Activated CD8-positive, alpha-beta memory T cell treated with anti-CD3 and anti-CD28 coated beads, Interleukin-2, amount 50 U/mL, for 24 hours (primary cell): ENCODE results near the gene SPDYE3.
"Not testable (repeated sequence)": the region's sequence is repeated elsewhere in the genome, so short reads cannot be mapped to it uniquely, and the experiment has no call there.

Experiments
- DNase-seq: peaks from one replicate; pipeline ENCODE4 v3.0.0-alpha.2; 2020; ENCODE audit errors: extremely low read depth

The SPDYE3 gene

GRCh38 chr7:100287191-100287969, 20.1 kb upstream of the SPDYE3 start:
- not testable (repeated sequence) for DNase-seq

- not testable (repeated sequence) for DNase-seq
These were observed 19.2 kb upstream of the SPDYE3 start for GRCh38 chr7:100288258-100288657.

- not testable (repeated sequence) for DNase-seq
These were observed 15.3 kb upstream of the SPDYE3 start for GRCh38 chr7:100292162-100292561.

GRCh38 chr7:100295269-100295668, 12.2 kb upstream of the SPDYE3 start:
- DNase-seq, result not testable (repeated sequence)

- not testable (repeated sequence) for DNase-seq
These were observed 9.5 kb upstream of the SPDYE3 start for GRCh38 chr7:100297852-100298631.

GRCh38 chr7:100298632-100298895, 8.9 kb upstream of the SPDYE3 start:
- DNase-seq, result not testable (repeated sequence)

GRCh38 chr7:100304526-100304925, 3.0 kb upstream of the SPDYE3 start:
- not testable (repeated sequence) for DNase-seq

- not testable (repeated sequence) for DNase-seq
These were observed 10.8 kb downstream of the SPDYE3 start for GRCh38 chr7:100318329-100318728.

- DNase-seq, result not testable (repeated sequence)
These were observed 14.1 kb downstream of the SPDYE3 start for GRCh38 chr7:100321648-100322047.

GRCh38 chr7:100324194-100324593, 16.7 kb downstream of the SPDYE3 start:
- not testable (repeated sequence) for DNase-seq

GRCh38 chr7:100325671-100326070, 18.2 kb downstream of the SPDYE3 start:
- DNase-seq, result not testable (repeated sequence)

GRCh38 chr7:100326914-100327313, 19.4 kb downstream of the SPDYE3 start:
- not testable (repeated sequence) for DNase-seq

GRCh38 chr7:100335566-100336466, 28.3 kb downstream of the SPDYE3 start:
- peak; percentile 70 for DNase-seq

- not testable (repeated sequence) for DNase-seq
These were observed 30.7 kb downstream of the SPDYE3 start for GRCh38 chr7:100338083-100338696.

GRCh38 chr7:100341286-100341685, 33.8 kb downstream of the SPDYE3 start:
- DNase-seq, result not testable (repeated sequence)

- DNase-seq, result no peak
These were observed 35.3 kb downstream of the SPDYE3 start for GRCh38 chr7:100342765-100343164.

GRCh38 chr7:100344124-100344559, 36.6 kb downstream of the SPDYE3 start:
- not testable (repeated sequence) for DNase-seq

GRCh38 chr7:100344560-100345287, 37.2 kb downstream of the SPDYE3 start:
- DNase-seq, result peak; percentile 57

- not testable (repeated sequence) for DNase-seq
These were observed 37.8 kb downstream of the SPDYE3 start for GRCh38 chr7:100345288-100345672.

- no peak for DNase-seq
These were observed 39.4 kb downstream of the SPDYE3 start for GRCh38 chr7:100346921-100347320.

- DNase-seq, result no peak
These were observed 41.3 kb downstream of the SPDYE3 start for GRCh38 chr7:100348805-100349204.
